Measurements from ENCODE around the gene CALHM3.

Gene CALHM3

DNA sequence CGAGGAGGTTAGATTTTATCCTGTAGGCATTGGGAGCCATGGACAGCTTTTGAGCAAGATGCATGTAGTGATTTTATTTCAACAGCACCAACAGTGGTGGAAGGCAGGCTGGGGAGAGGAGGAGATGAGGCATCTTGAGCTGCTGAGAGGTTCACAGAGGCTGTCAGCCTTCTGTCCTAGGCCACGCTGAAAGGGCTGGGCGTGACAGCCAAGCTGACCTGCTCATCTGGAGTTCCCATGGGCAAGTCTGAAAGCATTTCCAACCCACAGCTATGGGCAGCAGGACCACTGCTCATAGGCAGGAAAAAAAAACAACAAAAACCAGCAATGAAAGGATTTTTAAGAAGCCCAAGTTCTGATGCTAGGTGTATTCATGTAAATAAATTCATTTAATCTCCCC, 22.1 kb upstream of the CALHM3 start:
- Histone ChIP-seq H3K4me3 (ENCODE audit: low read length) (no peak overlapping the region), H3K27me3 (ENCODE audit: control insufficient read depth, insufficient read depth, low read length) (no peaks in the 10 kb centered on the region), H3K9me3 (ENCODE audit: control insufficient read depth, insufficient read depth, low read length) (no peaks in the 10 kb centered on the region), H3K36me3 (ENCODE audit: control insufficient read depth, insufficient read depth, low read length) (no peaks in the 10 kb centered on the region), H3K4me1 (ENCODE audit: control insufficient read depth, insufficient read depth, low read length) (no peaks in the 10 kb centered on the region), H3K27ac (ENCODE audit: low read length) (no peak overlapping the region)
- DNase-seq (ENCODE audit: low read depth, low spot score), result no peak
- WGBS (ENCODE audit: insufficient coverage, insufficient read length), result no CpG with 5 or more reads among the region's 3 CpGs

DNA sequence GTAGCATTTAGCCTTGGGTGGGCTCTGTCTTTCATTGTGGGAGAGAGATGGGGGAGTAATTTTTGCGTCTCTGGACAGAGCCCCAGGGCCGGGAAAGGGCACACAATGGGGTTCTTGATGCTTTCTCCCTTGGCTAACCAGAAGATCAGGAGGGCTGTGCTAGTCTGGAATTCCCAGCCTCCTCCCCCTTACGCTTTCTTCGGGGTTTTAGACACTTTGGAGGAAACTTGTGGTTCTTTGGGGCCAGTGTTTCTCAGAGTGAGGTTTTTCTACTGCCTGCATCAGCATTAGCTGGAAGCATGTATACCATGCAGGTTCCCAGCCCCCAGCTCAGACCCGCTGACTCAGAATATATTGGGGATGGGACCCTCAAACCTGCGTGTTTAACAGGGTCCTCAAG, 21.4 kb upstream of the CALHM3 start:
- Histone ChIP-seq H3K9me3 (ENCODE audit: control insufficient read depth, insufficient read depth, low read length) (no peaks in the 10 kb centered on the region), H3K4me3 (ENCODE audit: low read length) (no peak overlapping the region), H3K27ac (ENCODE audit: low read length) (no peak overlapping the region), H3K36me3 (ENCODE audit: control insufficient read depth, insufficient read depth, low read length) (no peaks in the 10 kb centered on the region), H3K4me1 (ENCODE audit: control insufficient read depth, insufficient read depth, low read length) (no peaks in the 10 kb centered on the region), H3K27me3 (ENCODE audit: control insufficient read depth, insufficient read depth, low read length) (peaks cover under 1% of the 10 kb centered on the region; the same call in 1 of the 2 replicates)
- WGBS (ENCODE audit: insufficient coverage, insufficient read length), result no CpG with 5 or more reads among the region's 6 CpGs
- no peak for DNase-seq (ENCODE audit: low read depth, low spot score)

DNA sequence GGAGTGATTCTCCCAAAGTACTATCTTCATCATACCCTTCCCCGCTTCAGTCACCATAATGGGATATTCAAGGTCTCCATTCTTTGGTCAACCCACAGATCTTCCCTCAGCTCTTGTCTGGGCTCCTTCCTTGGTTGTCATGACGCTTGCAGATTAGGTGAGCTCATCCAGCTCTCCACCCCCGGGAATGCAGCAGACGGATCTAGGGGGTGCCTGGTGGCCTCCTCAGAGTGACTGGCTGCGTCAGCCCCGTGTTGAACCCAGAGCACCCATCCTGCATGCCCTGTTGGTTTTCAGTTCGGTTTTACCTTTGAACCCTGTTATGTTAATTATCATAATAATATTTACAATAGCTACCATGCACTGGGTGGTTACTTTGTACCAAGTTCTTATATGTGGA, 20.8 kb upstream of the CALHM3 start:
- Histone ChIP-seq H3K27ac (ENCODE audit: low read length) (no peak overlapping the region), H3K4me3 (ENCODE audit: low read length) (no peak overlapping the region), H3K4me1 (ENCODE audit: control insufficient read depth, insufficient read depth, low read length) (no peaks in the 10 kb centered on the region), H3K27me3 (ENCODE audit: control insufficient read depth, insufficient read depth, low read length) (peaks cover 6% of the 10 kb centered on the region), H3K9me3 (ENCODE audit: control insufficient read depth, insufficient read depth, low read length) (no peaks in the 10 kb centered on the region), H3K36me3 (ENCODE audit: control insufficient read depth, insufficient read depth, low read length) (no peaks in the 10 kb centered on the region)
- DNase-seq (ENCODE audit: low read depth, low spot score), result no peak
- no CpG with 5 or more reads among the region's 7 CpGs for WGBS (ENCODE audit: insufficient coverage, insufficient read length)

DNA sequence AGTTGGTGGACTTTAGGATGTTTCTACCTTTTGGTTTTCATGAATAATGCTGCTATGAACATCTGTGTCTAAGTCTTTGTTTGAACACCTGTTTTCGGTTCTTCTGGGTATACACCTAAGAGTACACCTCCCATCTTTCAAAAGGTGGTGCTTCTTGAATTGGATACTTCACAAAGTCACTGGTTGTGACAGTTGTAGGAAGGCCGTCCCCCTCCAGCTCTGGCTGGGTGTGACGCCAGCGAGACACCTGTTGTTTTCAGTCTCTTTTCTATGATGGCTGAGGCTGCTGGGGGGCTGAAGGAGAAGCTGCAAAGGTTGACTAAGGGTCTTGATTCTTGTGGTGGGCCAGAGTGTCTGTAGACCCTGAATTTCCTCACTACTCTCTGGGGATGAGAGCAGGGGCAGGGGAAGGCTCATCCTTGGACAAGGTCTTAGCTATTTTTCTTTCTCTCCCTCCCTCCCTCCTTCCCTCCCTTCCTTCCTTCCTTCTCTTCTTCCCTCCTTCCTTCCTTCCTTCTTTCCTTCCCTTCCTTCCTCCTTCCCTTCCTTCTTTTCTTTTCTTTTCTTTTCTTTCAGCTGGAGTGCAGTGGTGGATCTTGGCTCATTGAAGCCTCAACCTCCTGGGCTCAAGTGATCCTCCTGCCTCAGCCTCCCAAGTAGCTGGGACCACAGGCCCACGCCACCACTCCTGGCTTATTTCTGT, 20.0 kb upstream of the CALHM3 start:
- H3K36me3 ChIP-seq (ENCODE audit: control insufficient read depth, insufficient read depth, low read length), result no peaks in the 10 kb centered on the region
- no CpG with 5 or more reads among the region's 5 CpGs for WGBS (ENCODE audit: insufficient coverage, insufficient read length)
- H3K9me3 ChIP-seq (ENCODE audit: control insufficient read depth, insufficient read depth, low read length), result no peaks in the 10 kb centered on the region
- H3K4me1 ChIP-seq (ENCODE audit: control insufficient read depth, insufficient read depth, low read length), result 0 out of 2 replicates have a peak, but pooled peaks cover 1% of the 10 kb centered on the region
- no peak overlapping the region for H3K27ac ChIP-seq (ENCODE audit: low read length)
- no peak for DNase-seq (ENCODE audit: low read depth, low spot score)
- no peak overlapping the region for H3K4me3 ChIP-seq (ENCODE audit: low read length)
- H3K27me3 ChIP-seq (ENCODE audit: control insufficient read depth, insufficient read depth, low read length), result peaks cover 12% of the 10 kb centered on the region

DNA sequence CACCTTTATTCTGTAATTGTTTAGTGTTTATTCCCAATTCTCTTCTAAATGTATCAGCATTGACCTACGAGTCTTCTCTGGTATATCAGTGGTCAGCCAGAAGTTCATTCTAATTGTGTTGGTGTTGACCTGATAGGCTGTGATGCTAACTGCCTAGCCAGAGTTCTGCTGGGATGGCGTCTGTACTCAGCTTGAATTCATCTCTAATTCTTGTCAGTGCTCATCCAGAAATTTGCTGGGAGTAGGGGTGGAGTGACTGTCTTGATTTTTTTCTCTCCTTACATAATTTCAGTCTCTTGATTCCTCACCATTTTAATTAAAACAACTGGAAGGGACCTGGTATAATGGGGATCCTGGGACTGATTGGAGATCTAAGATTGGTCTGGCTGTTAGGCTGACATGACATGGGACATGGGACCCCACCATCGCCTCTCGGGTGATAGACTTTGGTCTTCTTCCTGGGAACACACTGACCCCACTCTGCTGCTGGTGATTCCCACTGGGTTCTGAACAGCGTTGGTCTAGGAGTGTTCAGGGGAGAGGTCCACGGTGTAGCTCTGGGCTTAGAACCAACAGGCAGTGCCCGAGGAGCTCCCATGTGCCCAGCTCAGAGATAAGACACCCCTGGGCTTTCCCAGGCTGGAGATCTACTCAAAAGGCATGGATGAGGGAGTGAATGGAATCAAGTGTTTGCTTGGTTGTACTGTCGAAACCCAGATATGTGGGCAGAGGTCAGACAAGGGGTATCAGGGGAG, 18.3 kb upstream of the CALHM3 start:
- H3K36me3 ChIP-seq (ENCODE audit: control insufficient read depth, insufficient read depth, low read length), result no peaks in the 10 kb centered on the region
- peaks cover 16% of the 10 kb centered on the region for H3K27me3 ChIP-seq (ENCODE audit: control insufficient read depth, insufficient read depth, low read length)
- no peak for DNase-seq (ENCODE audit: low read depth, low spot score)
- H3K4me3 ChIP-seq (ENCODE audit: low read length), result no peak overlapping the region
- H3K27ac ChIP-seq (ENCODE audit: low read length), result no peak overlapping the region
- H3K9me3 ChIP-seq (ENCODE audit: control insufficient read depth, insufficient read depth, low read length), result no peaks in the 10 kb centered on the region
- peaks cover 3% of the 10 kb centered on the region; the same call in 1 of the 2 replicates for H3K4me1 ChIP-seq (ENCODE audit: control insufficient read depth, insufficient read depth, low read length)
- no CpG with 5 or more reads among the region's 8 CpGs for WGBS (ENCODE audit: insufficient coverage, insufficient read length)

GRCh38 chr10:103495321-103495720, 16.3 kb upstream of the CALHM3 start:
- Histone ChIP-seq H3K4me3 (ENCODE audit: low read length) (no peak overlapping the region), H3K27me3 (ENCODE audit: control insufficient read depth, insufficient read depth, low read length) (peaks cover 16% of the 10 kb centered on the region), H3K9me3 (ENCODE audit: control insufficient read depth, insufficient read depth, low read length) (no peaks in the 10 kb centered on the region), H3K27ac (ENCODE audit: low read length) (no peak overlapping the region), H3K4me1 (ENCODE audit: control insufficient read depth, insufficient read depth, low read length) (peaks cover 3% of the 10 kb centered on the region; the same call in 1 of the 2 replicates), H3K36me3 (ENCODE audit: control insufficient read depth, insufficient read depth, low read length) (no peaks in the 10 kb centered on the region)
- WGBS (ENCODE audit: insufficient coverage, insufficient read length), result no CpG with 5 or more reads among the region's 3 CpGs
- no peak for DNase-seq (ENCODE audit: low read depth, low spot score)

DNA sequence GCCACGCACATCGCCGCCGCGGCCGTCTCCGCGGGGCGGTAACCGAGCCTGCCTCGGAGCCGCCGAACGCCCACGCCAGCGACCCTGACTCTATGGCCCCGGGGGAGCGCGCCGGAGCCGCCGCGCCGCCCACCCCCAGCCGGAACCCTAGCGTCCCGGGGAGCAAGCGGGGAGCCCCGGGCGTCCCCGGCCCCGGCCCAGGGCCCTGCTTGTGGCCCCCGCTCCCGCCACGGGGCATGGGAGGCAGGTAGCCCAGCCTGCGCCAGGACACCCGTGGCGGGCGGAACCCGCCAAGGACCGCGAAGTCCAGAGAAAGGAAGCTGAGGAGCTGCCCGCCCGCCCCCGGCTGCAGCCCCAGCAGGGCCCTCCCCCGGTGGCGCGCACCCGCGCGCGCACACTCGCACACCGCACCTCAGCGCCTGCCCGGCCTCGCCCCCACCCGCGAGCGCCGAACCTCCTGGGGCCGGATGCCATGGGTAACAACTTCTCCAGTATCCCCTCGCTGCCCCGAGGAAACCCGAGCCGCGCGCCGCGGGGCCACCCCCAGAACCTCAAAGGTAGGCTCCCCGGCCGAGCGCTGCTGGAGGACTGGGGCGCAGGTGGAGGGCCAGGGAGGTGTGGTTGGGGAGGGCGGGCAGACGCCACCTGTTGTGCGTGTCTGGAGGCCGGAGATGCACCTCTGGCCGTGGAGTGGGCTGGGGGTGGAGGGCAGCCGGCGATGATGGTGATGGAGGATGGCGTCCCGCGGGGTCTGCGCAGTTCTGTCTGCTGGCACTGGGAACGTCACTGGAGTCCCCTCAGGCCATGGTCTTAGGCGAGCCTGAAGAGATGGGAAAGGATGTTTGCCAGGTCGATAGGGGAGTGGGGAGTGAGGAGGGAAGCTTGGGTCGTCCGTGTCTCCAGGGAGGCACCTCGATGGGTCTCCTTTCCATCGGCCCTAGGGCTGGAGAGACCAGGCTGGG, 15.2 kb upstream of the CALHM3 start:
- Histone ChIP-seq H3K4me3 (ENCODE audit: low read length) (peak overlapping the region; percentile 73), H3K27me3 (ENCODE audit: control insufficient read depth, insufficient read depth, low read length) (peaks cover 16% of the 10 kb centered on the region), H3K27ac (ENCODE audit: low read length) (no peak overlapping the region), H3K9me3 (ENCODE audit: control insufficient read depth, insufficient read depth, low read length) (no peaks in the 10 kb centered on the region), H3K4me1 (ENCODE audit: control insufficient read depth, insufficient read depth, low read length) (peaks cover 3% of the 10 kb centered on the region; the same call in 1 of the 2 replicates), H3K36me3 (ENCODE audit: control insufficient read depth, insufficient read depth, low read length) (no peaks in the 10 kb centered on the region)
- no CpG with 5 or more reads among the region's 92 CpGs for WGBS (ENCODE audit: insufficient coverage, insufficient read length)
- no peak for DNase-seq (ENCODE audit: low read depth, low spot score)

GRCh38 chr10:103493362-103493915, 14.4 kb upstream of the CALHM3 start, which contains the start of gene NEURL1:
NEURL1 (plus strand) TSS chr10:103493705; CDS start chr10:103494388, 683 bp downstream.
- H3K4me3 ChIP-seq (ENCODE audit: low read length), result peak within 1 kb of the TSS; percentile 73
- WGBS (ENCODE audit: insufficient coverage, insufficient read length), result no CpG with 5 or more reads among the region's 65 CpGs
- no peak within 1 kb of the TSS for H3K27ac ChIP-seq (ENCODE audit: low read length)
- H3K9me3 ChIP-seq (ENCODE audit: control insufficient read depth, insufficient read depth, low read length), result no peaks in the 10 kb centered on the region
- DNase-seq (ENCODE audit: low read depth, low spot score), result no peak
- no peaks in the 10 kb centered on the region for H3K36me3 ChIP-seq (ENCODE audit: control insufficient read depth, insufficient read depth, low read length)
- peaks cover 3% of the 10 kb centered on the region; the same call in 1 of the 2 replicates for H3K4me1 ChIP-seq (ENCODE audit: control insufficient read depth, insufficient read depth, low read length)
- peaks cover 16% of the 10 kb centered on the region for H3K27me3 ChIP-seq (ENCODE audit: control insufficient read depth, insufficient read depth, low read length)

GRCh38 chr10:103492655-103493261, 13.7 kb upstream of the CALHM3 start:
- Histone ChIP-seq H3K4me3 (ENCODE audit: low read length) (no peak overlapping the region; the same call in 1 of the 2 replicates), H3K36me3 (ENCODE audit: control insufficient read depth, insufficient read depth, low read length) (no peaks in the 10 kb centered on the region), H3K27me3 (ENCODE audit: control insufficient read depth, insufficient read depth, low read length) (peaks cover 16% of the 10 kb centered on the region), H3K9me3 (ENCODE audit: control insufficient read depth, insufficient read depth, low read length) (no peaks in the 10 kb centered on the region), H3K27ac (ENCODE audit: low read length) (no peak overlapping the region), H3K4me1 (ENCODE audit: control insufficient read depth, insufficient read depth, low read length) (peaks cover 3% of the 10 kb centered on the region; the same call in 1 of the 2 replicates)
- DNase-seq (ENCODE audit: low read depth, low spot score), result no peak
- WGBS (ENCODE audit: insufficient coverage, insufficient read length), result no CpG with 5 or more reads among the region's 5 CpGs

Data from iPS DF 6.9 (cell line).